Uterus (tissue), 2 donors: ENCODE results near the gene DNAJC2.

ENCODE experiments used
- POLR2A ChIP-seq, 2 donors: fragments of 450-650 bp; IDR thresholded peaks; one replicate each; pipeline ENCODE4 v1.6.1; 2016; ENCODE audit warnings: antibody characterized with exemption in 2 of 2, mild to moderate bottlenecking in 1 of 2, moderate library complexity in 1 of 2
- TF ChIP-seq, protein P1 (sequence below), 4 experiments: fragments of 200-600 bp in 2 of 4; fragments of 450-650 bp in 2 of 4; sonication (generic) in 2 of 4; IDR thresholded peaks; one replicate each; pipeline ENCODE4 v1.5.1; 2016 to 2019; ENCODE audit warnings: antibody characterized with exemption in 4 of 4, mild to moderate bottlenecking in 2 of 4, moderate library complexity in 1 of 4

DNA sequence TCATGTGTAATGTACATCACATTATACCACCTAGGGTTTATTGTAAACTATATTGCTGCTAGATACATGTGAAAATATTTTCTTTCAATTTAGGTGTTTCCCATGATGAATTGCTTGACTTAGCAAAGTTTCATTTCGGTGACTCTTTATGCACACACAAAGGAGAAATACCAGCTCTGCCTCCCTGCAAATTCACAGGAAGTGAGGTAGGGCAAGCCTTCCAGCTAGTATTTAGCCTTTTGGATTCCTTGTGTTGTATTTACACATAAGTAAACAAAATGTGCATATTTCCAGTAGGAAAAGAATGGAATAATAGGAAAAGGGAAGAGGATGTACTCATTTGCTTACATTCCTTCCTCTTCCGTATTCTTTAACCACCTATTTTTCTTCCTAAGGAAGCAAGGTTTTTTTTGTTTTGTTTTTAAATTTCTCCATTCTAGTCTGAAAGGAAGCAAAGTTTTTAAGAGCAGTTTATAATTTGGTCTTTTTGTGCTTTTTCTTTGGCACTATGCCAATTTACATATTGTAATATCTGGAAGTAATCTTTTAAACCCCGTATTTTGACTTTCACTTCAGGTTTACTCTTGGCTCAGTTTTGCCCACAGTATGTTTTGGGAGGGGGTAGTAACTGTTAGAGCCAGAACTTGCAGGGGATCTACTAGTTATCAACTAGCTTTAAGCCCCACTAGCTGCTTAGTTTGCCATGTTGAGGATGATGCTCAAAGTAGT lies 36.9 kb downstream of the DNAJC2 start:
- TF ChIP-seq, protein P1, sequence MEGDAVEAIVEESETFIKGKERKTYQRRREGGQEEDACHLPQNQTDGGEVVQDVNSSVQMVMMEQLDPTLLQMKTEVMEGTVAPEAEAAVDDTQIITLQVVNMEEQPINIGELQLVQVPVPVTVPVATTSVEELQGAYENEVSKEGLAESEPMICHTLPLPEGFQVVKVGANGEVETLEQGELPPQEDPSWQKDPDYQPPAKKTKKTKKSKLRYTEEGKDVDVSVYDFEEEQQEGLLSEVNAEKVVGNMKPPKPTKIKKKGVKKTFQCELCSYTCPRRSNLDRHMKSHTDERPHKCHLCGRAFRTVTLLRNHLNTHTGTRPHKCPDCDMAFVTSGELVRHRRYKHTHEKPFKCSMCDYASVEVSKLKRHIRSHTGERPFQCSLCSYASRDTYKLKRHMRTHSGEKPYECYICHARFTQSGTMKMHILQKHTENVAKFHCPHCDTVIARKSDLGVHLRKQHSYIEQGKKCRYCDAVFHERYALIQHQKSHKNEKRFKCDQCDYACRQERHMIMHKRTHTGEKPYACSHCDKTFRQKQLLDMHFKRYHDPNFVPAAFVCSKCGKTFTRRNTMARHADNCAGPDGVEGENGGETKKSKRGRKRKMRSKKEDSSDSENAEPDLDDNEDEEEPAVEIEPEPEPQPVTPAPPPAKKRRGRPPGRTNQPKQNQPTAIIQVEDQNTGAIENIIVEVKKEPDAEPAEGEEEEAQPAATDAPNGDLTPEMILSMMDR (IDR thresholded peaks at IDR 0.05): no peak
- no peak for TF ChIP-seq POLR2A (IDR thresholded peaks at IDR 0.05)
